DND-41 (cell line): ENCODE measurements around the gene EPHB2.

Source experiments
- ATAC-seq: fragments of 200-7000 bp; cut with Tn5 transposase; 3 replicates; pipeline ENCODE4 v1.9.1; 2021; ENCODE audit warnings: low read depth; ENCODE audit not compliant: insufficient read depth
- DNase-seq: peaks from one replicate; pipeline ENCODE4 v3.0.0-alpha.2; 2020
- H2AFZ ChIP-seq: 2 replicates; pipeline ENCODE4 v1.6.0; 2012; ENCODE audit warnings: low read depth, low read length
- H3K27ac ChIP-seq: 2 replicates; pipeline ENCODE4 v1.5.1; 2012; ENCODE audit warnings: low read length, inconsistent platforms
- H3K27me3 ChIP-seq: fragments of 200-600 bp; sonication (generic); 2 replicates; pipeline ENCODE4 v1.6.0; 2012; ENCODE audit warnings: low read length, mild to moderate bottlenecking, inconsistent platforms; ENCODE audit not compliant: insufficient read depth, poor library complexity
- H3K36me3 ChIP-seq: 2 replicates; pipeline ENCODE4 v1.5.1; 2012; ENCODE audit warnings: low read length, inconsistent platforms; ENCODE audit not compliant: insufficient read depth
- H3K4me1 ChIP-seq: 2 replicates; pipeline ENCODE4 v1.5.1; 2012; ENCODE audit warnings: mild to moderate bottlenecking, low read length; ENCODE audit not compliant: insufficient read depth
- H3K4me2 ChIP-seq: 2 replicates; pipeline ENCODE4 v1.6.0; 2012; ENCODE audit warnings: mild to moderate bottlenecking, moderate library complexity, low read length, inconsistent platforms; ENCODE audit not compliant: insufficient read depth
- H3K4me3 ChIP-seq, 2 experiments: fragments of 200-600 bp in 1 of 2; shearing (Covaris generic) in 1 of 2; 2 replicates each; pipeline ENCODE4 v1.5.1; 2012 to 2016; ENCODE audit warnings: inconsistent platforms in 2 of 2, low read length in 2 of 2, mild to moderate bottlenecking in 2 of 2, low read depth in 1 of 2, moderate library complexity in 1 of 2
- H3K79me2 ChIP-seq: 2 replicates; pipeline ENCODE4 v1.6.0; 2012; ENCODE audit warnings: low read length, inconsistent platforms; ENCODE audit not compliant: insufficient read depth
- H3K9ac ChIP-seq: 2 replicates; pipeline ENCODE4 v1.6.0; 2012; ENCODE audit warnings: low read depth, mild to moderate bottlenecking, inconsistent platforms, low read length, moderate library complexity
- H3K9me3 ChIP-seq: 2 replicates; pipeline ENCODE4 v1.5.1; 2012; ENCODE audit warnings: low read length, moderate library complexity, mild to moderate bottlenecking, inconsistent platforms; ENCODE audit not compliant: insufficient read depth, severe bottlenecking
- H4K20me1 ChIP-seq: 2 replicates; pipeline ENCODE4 v1.6.0; 2012; ENCODE audit warnings: low read length; ENCODE audit not compliant: insufficient read depth
- EZH2 ChIP-seq: IDR thresholded peaks from 3 replicates; pipeline ENCODE4 v1.6.1; 2012; ENCODE audit warnings: borderline replicate concordance, low read depth, mild to moderate bottlenecking, moderate library complexity, low read length, inconsistent platforms; ENCODE audit not compliant: severe bottlenecking
- TF ChIP-seq, protein P1 (sequence below): IDR thresholded peaks from 2 replicates; pipeline ENCODE4 v1.5.1; 2012; ENCODE audit warnings: borderline replicate concordance, low read length, moderate library complexity, mild to moderate bottlenecking; ENCODE audit not compliant: poor library complexity, severe bottlenecking; ENCODE audit errors: extremely low read depth

The EPHB2 gene

GRCh38 chr1:22852144-22852655 lies 141.6 kb downstream of the EPHB2 start:
- TF ChIP-seq, protein P1, sequence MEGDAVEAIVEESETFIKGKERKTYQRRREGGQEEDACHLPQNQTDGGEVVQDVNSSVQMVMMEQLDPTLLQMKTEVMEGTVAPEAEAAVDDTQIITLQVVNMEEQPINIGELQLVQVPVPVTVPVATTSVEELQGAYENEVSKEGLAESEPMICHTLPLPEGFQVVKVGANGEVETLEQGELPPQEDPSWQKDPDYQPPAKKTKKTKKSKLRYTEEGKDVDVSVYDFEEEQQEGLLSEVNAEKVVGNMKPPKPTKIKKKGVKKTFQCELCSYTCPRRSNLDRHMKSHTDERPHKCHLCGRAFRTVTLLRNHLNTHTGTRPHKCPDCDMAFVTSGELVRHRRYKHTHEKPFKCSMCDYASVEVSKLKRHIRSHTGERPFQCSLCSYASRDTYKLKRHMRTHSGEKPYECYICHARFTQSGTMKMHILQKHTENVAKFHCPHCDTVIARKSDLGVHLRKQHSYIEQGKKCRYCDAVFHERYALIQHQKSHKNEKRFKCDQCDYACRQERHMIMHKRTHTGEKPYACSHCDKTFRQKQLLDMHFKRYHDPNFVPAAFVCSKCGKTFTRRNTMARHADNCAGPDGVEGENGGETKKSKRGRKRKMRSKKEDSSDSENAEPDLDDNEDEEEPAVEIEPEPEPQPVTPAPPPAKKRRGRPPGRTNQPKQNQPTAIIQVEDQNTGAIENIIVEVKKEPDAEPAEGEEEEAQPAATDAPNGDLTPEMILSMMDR, result no peak
- TF ChIP-seq EZH2, result no peak
- ATAC-seq (no peak), DNase-seq (no peak)
- Histone ChIP-seq H3K36me3 (no peaks in the 10 kb centered on the region), H4K20me1 (0 out of 2 replicates have a peak, but pooled peaks cover 4% of the 10 kb centered on the region), H3K27ac (no peak overlapping the region), H2AFZ (no peak overlapping the region), H3K27me3 (peaks cover 25% of the 10 kb centered on the region), H3K4me3 (no peak overlapping the region), H3K4me2 (no peak overlapping the region), H3K4me1 (no peaks in the 10 kb centered on the region), H3K79me2 (no peaks in the 10 kb centered on the region), H3K9me3 (no peaks in the 10 kb centered on the region), H3K9ac (no peak overlapping the region)

- no peak overlapping the region for H3K4me2 ChIP-seq
Measured at GRCh38 chr1:22853651-22854185, 143.1 kb downstream of the EPHB2 start.

DNA sequence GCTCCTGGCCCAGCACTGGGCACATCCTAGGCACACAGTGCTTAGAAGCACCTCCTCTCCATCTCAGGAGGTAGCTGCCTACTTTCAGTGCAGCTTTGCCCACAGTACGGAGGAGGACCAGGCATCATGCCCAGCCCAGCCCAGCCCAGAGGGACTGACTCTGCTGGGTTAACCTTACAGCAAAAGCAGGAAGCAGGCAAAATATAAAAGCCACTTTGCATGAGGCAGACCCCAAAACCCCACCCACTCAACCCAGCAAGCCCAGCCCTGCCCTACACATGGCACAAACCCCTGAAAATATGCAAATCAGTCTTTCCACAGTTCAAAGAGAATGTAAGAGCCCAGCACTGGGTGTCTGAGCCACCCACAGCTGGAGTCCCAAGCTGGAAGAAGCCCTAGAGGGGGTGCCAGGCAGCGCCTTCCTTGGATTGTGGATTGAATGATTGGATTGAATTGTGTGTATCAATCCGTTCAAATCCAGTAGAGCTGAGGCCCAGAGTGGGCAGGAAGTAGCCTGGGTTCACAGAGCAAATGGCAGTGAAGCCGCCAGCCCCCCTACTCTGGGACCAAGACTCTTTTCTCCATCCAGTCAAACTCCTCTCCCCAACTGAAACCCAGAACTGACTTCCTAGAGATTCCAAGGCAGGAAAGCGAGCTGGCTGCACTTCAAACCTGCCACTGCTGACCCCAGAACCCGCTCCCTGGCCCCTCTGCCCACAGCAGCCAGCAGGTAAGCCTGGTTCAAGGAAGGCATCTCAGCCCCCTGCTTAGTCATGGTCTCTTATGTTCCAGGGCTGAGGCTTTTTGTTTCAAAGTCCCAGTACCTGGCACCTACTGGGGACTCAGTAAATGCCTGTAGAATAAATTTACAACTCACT lies 144.3 kb downstream of the EPHB2 start:
- TF ChIP-seq, protein P1, result no peak
- TF ChIP-seq EZH2, result no peak
- no peak overlapping the region for H3K4me2 ChIP-seq
- no peak overlapping the region for H3K9ac ChIP-seq
- no peak overlapping the region for H2AFZ ChIP-seq
- H4K20me1 ChIP-seq, result 0 out of 2 replicates have a peak, but pooled peaks cover 4% of the 10 kb centered on the region
- ATAC-seq (peak; percentile 58; the same call in 2 of the 3 replicates), DNase-seq (peak; percentile 24)
- no peaks in the 10 kb centered on the region for H3K4me1 ChIP-seq
- H3K27me3 ChIP-seq, result peaks cover 16% of the 10 kb centered on the region
- H3K36me3 ChIP-seq, result no peaks in the 10 kb centered on the region
- no peak overlapping the region for H3K27ac ChIP-seq
- H3K9me3 ChIP-seq, result no peaks in the 10 kb centered on the region
- no peaks in the 10 kb centered on the region for H3K79me2 ChIP-seq
- no peak overlapping the region for H3K4me3 ChIP-seq

More at GRCh38 chr1:22853651-22854185, 143.1 kb downstream of the EPHB2 start:
- H3K4me1 ChIP-seq, result no peaks in the 10 kb centered on the region
- H3K27me3 ChIP-seq, result peaks cover 24% of the 10 kb centered on the region
- no peak overlapping the region for H2AFZ ChIP-seq
- H3K9ac ChIP-seq, result no peak overlapping the region
- no peak overlapping the region for H3K27ac ChIP-seq
- 0 out of 2 replicates have a peak, but pooled peaks cover 4% of the 10 kb centered on the region for H4K20me1 ChIP-seq
- no peak for DNase-seq
- no peaks in the 10 kb centered on the region for H3K79me2 ChIP-seq
- TF ChIP-seq, protein P1, result no peak
- TF ChIP-seq EZH2, result no peak
- no peaks in the 10 kb centered on the region for H3K9me3 ChIP-seq
- no peaks in the 10 kb centered on the region for H3K36me3 ChIP-seq
- ATAC-seq, result no peak
- no peak overlapping the region for H3K4me3 ChIP-seq
